Measurements from ENCODE around the gene RAB12. TPM values are rescaled to one million over a fixed set of nuclear protein-coding genes. Genes with fewer than 3 reads are reported as not detected.
"Not testable (repeated sequence)": the region's sequence is repeated elsewhere in the genome, so short reads cannot be mapped to it uniquely, and the experiment has no call there.

RAB12 gene
- total RNA-seq, 1 experiment from 2014 or later: 24.9 TPM

DNA sequence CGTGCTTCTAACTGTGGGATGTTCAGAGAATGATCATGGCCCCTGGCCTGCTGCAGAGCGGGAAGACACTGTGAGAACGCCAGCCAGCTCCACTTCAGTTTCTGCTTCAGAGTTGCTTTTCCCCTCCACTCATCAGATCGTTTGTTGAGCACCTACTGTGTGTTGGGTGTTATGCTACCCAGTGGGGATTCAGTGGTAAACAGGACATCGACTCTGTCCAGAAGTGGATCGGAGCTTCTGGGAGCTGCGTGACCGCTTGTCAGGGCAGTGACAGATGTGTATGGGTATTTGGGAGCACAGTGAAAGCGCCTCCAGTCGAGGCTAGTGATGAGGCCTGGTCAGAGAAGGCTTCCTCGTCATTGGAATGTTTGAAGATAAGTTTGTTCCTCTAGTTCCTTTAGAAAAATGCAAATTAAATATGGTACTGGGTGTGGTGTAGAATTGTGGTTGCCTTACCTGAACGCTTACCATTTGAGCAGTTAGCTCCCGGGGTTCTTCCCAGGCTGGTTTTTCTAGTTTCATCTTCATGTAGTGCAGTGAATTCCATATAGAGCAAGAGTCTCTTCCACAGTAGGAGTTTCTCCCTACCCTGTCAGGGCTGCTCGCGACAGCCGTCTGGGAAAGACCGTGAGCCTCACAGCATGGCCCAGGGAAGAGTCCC lies 2.8 kb downstream of the RAB12 start:
- DNase-seq (ENCODE audit: low spot score): peak; percentile 9

DNA sequence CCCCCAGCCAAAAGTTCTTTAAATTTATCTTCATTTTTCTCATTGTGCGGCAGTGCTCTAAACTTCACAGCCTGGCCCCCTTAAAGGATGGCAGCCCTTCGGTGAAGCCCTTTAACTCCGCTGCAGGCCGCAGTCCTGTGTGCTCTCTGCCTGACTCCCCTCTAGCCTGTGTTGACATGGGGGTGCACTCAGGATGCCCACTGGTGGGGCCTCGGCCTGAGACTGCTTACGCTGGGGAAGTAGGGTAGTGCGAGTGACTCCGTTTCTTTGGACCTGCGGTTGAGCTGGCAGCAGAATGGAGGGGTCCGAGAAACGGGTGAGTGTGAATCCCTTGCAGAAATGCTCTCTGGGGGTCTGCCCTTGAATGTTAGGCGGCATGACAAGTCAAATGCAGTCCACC lies 5.6 kb downstream of the RAB12 start:
- no peak for DNase-seq (ENCODE audit: low spot score)

DNA sequence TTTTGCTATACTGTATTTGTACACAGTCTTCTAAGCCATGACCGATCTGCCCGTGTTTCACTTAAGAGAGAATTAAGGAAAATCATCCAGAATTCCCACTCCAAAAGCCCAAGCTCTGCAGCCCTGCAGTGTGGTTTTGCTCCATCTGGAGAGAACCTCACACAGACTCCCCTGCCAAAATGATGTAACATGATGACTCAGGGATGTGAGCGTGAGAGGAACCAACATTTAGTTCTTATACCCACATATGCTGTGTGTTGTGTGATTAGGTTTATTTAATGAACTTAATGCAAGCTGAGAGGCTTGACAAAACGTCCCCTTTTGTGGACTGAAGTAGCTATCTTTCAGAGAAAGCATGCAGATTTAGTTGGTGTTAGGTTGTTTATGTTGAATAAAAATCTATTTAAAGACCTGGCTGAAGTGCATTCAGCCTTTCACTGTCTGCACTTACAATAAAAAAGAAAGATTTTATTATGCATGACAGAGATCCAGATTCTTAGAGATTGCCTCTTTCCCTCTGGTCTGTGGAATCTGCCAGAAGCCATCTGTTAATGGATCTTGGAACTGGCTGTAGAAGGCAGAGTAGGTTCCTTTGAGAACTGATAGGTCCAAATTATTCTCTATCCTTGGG lies 6.3 kb downstream of the RAB12 start:
- no peak for DNase-seq (ENCODE audit: low spot score)

DNA sequence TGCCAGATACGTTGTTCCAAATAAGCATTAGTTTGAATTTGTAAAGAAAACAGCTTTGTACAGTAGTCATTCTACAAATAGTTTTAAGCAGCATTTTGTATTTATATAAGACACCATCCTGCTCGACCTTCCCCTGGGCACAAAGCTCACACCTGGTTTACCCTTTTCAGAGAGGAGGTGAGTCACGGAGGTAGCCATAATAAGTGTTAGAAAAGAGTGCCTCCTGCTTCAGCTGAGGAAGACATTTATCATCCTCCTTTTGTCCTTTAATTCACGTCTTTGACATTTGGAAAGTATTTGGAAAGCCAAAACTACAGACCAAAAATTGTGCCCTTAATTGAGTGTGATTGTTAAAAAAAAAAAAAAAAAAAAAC lies 6.8 kb downstream of the RAB12 start:
- DNase-seq (ENCODE audit: low spot score): no peak

DNA sequence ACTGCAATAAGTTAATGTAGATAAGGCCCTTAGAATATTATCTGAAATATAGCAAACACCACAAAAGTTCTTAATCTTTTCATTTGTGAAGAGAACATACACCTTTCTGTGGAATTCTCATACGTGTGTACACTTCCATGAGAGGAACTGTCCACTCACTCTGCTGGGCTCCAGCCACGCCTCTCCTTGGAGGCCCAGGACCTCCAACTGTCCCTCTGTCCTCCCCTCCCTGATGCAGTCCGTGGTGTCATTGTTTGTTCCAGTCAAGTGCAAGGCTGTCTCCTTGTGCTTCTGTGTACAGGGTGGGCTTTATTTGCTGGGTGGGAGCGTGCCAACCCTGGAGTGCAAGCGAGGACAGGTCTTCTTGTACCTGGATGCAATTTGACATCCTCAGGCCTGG lies 8.7 kb downstream of the RAB12 start:
- DNase-seq (ENCODE audit: low spot score): no peak

DNA sequence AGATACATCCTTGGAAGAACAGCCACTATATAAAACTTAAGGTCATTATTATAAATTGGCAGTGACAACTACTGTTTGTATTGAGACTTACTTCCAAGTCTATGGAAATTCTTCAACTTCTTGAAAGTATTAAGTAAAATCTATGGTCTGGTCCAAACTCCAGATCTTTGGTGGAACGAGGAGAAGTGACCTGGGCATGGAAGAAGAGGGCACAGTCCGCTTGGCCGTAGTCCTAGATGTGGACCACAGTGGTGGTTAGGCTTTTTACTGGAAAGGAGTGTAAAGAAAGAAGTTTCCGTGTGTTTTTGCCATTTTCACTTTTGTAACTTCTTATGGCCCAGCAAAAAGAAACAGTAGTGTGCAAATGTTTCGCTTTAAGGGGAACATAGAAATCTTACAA lies 9.8 kb downstream of the RAB12 start:
- DNase-seq (ENCODE audit: low spot score): no peak

DNA sequence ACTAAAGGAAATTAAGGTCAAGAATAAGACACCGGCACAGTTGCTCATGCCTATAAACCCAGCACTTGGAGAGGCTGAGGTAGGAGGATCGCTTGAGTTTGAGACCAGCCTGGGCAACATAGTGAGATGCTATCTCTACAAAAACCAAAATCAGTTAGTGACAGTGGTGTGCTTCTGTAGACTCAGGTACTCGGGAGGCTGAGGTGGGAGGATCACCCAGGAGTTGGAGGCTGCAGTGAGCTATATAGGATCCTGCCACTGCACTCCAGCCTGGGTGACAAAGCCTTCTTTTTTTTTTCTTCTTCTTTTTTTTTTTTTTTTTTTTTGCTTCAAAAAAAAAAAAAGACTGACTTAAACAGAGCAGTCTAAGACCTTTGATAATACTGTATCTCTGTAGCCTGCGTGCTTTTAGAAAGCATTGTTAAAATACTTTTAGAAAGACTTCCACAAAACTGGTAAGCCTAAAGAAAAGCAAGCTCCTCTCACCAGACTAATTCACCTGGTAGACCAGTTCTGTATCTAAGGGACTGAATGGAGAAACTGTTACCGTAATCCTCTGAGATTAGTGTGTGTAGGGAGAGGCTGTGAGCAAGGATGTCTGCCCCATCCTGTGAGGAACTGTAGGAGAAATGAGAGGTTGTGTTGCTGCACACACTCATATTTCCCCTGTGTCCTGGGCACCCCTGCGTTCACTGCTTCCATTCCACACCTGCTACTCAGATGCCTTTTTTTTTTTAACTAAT lies 10.8 kb downstream of the RAB12 start:
- DNase-seq (ENCODE audit: low spot score): no peak

DNA sequence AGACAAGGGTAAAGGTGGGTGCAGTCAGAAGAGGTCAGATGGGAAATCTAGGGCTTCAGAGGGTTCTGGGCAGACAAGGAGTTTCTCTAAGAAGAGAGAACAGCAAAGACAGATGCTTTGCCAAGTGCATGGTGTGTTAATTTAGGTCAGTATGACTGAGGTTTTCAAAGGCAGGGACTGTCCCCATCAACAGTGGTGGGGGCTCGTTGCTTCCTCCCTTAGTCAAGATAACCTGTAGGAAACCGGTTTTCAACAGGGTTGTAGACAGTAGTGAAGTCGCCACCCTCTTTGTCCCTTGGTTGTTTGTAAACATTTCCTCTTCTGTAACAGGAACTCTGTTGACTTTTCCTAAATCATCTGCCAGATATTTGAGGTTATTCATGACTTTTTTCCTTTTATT lies 11.6 kb downstream of the RAB12 start:
- no peak for DNase-seq (ENCODE audit: low spot score)

DNA sequence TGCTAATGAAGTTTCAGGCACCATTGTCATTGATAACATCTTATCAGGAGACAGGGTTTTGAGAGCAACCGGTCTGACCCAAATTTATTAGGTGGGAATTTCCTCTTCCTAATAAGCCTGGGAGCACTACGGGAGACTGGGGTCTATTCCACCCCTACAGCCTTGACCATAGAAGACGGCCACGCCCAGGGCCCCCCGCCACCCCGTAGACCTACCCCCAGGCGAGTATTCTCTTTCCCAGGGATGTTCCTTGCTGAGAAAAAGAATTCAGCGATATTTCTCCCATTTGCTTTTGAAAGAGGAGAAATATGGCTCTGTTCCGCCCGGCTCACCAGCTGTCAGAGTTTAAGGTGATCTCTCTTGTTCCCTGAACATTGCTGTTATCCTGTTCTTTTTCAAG lies 13.4 kb downstream of the RAB12 start:
- DNase-seq (ENCODE audit: low spot score): not testable (repeated sequence)

DNA sequence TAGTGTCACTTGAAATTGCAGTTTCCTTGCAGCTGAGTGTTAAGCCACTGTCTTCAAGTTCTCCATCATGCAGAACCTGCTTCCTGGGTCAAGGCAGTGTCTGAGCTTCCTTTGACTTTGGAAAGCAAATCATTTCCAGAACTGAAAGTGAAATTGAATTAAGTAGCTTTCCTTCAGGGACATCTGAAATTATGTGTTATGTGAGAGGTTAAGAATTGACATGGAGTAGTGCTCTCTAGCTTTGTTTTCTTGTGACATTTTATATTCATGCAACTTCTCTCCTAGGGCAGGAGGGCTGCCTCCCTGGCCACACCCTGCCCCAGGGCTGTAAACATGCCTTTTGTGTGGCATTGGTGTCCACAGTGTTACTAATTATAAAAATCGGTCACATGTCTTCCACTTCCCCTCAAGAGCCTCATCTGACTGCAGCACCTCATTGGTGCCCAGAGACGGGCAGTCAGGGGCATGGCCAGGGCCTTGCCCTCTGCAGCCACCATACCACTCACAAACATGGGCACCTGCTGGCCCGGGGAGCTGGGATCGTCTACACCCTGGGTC lies 14.4 kb downstream of the RAB12 start:
- DNase-seq (ENCODE audit: low spot score): no peak

DNA sequence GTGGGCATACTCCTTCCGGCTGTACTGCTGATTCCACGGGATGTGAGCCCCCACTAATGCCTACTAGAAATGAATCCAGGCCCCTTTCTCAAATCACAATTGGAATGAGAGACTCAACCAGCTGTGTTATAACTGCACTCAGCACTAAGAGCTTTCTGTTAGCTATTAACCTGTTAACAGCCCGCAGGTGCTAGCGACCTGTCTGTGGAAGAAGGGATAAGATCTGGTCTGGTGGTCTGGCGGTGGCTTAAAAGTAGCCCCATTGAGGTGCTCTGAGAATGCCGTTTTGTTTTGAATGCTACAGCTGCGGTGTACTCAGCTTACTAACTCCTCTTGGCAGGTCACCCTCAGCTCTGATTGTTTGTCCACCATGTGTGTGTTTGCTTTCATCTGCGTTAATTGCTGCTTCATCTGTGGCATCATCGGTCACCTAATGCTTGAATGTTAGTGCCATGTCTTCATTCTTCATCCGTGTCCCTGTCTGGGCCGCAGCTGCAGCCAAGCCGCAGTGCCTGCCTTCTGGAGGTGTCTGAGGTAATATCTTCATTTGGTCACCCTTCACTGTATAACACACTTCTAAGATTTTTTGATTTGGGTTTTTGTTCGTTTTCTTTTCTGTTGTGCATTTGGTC lies 16.3 kb downstream of the RAB12 start:
- DNase-seq (ENCODE audit: low spot score): no peak

DNA sequence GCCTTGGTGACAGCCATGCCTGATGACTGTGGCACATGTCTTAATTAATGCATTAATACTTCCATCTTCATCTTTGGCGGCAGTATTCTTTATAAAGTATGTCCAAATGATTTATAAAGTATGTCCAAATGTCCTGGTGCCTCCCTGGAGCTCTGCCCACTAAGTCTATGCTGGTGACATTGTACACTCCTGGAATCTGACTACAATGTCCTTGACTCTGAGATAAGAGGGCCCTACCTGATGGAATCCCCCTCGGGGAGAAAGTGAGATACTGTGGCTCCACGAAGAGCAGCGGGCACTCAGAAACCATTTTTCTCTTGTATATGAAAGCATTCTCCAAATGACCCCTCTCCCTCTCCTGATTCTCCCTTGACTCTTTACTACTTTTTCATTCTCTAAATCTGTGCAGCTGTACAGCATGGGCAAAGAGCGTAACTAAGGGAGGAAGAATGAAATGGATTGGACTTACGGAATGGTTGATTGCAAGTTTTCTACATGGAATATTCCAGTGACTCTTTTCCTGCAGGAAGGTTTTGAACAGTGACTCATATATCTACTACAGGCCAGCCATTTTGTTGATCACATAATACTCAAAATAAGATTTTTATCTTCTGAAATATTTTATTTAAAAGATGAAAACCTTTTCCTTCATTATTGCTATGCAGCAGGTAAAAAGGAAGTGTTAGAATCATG lies 17.3 kb downstream of the RAB12 start:
- DNase-seq (ENCODE audit: low spot score): no peak

DNA sequence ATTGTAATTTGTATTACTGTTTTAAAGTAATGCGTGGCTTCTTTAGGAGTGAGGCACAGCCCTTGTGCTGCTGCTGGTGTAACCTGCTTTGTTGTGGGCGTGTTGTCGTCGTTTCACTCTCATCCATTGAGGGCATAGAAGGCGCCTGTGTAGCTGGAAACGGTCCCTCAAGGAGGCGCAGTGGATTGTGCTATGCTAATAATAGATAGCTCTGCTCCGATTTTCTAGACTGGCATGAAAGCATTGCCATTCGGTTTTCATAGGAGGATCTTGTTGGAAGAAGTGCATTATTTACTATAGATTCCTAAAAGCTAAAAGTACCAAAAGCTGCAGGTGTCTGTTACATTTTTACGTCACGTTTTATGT lies 17.9 kb downstream of the RAB12 start:
- DNase-seq (ENCODE audit: low spot score): no peak

DNA sequence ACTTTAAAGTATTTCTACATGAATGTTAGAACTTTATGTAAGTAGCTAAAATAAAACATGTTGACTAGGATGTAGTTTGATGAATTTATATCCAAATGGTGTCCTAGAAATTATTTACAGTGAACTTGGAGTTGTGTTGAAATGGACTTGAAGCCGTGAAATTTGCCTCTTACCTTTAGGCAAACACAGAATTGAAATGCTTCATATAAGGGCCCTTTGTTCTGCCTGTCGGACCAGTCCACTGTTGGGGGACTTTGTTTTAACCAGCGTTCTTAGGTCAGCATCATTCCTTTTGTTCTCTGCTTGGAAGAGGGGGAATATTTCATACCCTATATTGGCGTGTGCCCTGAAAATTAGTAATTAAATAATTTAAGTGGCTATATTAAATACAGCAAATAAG lies 18.3 kb downstream of the RAB12 start:
- no peak for DNase-seq (ENCODE audit: low spot score)

DNA sequence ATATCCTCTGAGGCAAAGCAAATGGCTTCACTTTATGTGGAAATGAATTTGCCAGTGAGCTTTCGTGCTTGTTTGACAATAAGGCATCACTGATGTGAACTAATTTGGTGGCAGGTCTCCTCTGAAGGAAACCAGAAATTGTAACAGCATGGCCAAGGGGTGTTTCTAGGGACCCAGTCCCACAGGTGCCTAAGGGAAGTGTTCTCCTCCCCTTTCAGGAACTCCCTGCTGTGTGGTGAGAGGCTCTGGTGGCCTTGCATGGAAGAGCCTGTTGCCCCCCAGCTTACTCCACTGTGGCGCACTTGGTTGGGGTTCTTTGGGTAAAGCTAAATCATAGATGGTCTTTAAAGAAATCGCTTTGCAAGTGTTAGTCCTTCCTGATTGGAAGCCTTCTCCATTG lies 20.4 kb downstream of the RAB12 start:
- no peak for DNase-seq (ENCODE audit: low spot score)

DNA sequence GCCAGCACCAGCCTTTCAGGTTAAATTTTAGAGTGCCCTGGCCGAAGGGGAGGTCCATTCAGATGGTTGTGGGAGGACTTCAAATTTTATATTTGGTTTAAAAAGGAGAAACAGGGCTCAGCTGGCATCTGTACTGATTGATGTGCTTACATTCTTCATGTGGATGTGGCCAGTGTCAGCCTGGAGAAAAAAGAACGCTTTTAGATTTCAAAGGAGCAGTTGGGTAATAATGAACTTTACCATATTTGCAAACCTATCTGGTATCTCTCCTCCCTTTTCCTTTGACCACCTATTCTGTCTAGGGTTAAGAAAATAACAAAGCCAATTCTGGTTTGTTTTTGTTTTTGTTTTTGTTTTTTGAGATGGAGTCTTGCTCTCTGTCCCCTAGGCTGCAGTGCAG lies 21.3 kb downstream of the RAB12 start:
- no peak for DNase-seq (ENCODE audit: low spot score)

DNA sequence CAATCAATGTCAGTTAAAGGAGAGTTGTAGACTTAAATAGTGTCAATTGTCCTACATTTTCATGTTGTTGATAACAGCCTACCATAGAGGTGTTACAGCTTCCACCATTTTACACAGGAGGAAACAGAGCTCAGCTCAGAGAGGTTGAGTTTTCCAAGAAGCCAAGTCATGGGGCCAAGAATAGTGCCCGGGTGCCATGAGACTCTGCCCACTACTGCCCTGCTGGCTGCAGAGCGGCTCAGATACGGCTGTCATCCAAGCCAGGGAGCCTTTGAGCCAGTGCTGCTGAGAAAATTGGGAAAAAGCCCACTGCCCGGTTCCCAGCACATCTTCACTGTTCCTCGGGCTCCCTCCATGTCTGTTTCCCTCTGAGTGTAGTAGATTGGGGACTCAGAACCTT lies 22.0 kb downstream of the RAB12 start:
- DNase-seq (ENCODE audit: low spot score): no peak

DNA sequence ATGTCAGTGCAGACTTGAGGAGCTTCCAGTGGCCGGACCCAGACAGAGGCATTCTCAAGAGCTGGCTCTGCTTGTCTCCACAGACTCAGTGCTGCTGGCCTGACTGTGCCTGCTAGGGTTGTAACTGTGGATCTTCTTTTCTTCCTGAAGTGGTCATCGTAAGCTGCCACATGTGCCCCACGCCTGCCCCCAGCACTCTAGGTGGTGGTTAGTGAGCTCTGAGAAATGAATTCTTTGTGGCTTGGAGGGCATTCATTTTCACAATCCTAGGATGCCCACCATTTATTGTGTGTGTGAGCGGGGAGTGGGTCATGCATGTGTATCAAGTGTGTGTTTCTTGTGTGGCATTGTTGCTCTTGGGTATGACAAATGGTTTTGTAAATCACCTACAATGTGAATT lies 23.1 kb downstream of the RAB12 start:
- DNase-seq (ENCODE audit: low spot score): no peak

DNA sequence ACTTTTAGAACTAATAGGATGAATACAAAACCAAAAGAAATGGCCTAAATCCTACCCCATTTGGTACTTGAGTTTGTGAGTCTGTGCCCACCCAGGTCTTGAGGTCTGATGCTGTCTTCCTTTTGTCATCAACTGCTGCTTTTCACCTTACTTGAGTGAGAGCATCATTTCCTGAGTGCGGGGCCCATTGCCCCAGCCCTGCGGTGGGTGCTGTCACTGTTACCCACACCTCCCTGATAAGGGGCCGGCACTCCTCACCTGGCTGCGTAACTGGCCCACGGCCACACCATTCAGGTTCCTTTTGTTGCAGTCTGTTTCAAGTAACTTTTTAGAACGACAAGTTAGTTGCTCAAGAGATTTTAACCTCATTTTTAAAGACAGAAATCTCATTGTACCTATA lies 25.3 kb downstream of the RAB12 start:
- DNase-seq (ENCODE audit: low spot score): no peak

DNA sequence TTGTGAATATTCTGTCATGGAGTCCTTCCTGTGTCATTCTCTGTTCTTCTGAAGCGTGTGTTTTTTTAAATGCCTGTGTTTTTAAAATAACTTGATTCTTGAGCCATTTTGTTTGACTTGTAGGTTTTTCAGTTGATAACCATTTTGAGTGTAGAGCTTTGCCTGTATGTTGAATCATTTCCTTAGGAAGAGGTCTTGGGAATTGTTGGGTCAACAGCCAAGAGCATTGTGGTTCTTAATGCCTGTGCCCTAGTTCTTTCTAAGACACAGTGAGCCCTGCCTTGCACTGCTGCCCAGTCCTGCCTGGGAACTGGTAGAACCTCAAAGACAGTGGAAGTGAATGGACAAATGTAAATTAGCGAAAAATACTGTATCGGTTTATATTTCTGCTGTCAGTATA lies 25.9 kb downstream of the RAB12 start:
- DNase-seq (ENCODE audit: low spot score): no peak

DNA sequence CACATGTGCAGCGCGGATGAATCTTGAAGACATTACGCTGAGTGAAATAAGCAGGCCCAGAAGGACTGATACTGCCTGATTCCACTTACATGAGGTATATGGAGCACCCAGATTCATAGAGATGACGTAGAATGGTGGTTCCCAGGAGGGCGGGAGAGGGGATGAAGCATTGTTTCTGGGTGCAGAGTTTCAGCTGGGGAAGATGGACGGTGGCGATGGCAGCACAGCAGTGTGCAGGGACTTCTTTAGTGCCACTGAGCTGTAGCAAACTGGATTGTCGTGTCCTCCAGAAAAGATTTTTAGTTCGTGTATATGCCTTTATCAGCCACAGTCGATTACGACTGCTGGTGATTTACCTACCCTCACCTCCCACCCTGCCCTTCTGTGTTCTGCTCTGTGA lies 30.5 kb downstream of the RAB12 start:
- no peak for DNase-seq (ENCODE audit: low spot score)

DNA sequence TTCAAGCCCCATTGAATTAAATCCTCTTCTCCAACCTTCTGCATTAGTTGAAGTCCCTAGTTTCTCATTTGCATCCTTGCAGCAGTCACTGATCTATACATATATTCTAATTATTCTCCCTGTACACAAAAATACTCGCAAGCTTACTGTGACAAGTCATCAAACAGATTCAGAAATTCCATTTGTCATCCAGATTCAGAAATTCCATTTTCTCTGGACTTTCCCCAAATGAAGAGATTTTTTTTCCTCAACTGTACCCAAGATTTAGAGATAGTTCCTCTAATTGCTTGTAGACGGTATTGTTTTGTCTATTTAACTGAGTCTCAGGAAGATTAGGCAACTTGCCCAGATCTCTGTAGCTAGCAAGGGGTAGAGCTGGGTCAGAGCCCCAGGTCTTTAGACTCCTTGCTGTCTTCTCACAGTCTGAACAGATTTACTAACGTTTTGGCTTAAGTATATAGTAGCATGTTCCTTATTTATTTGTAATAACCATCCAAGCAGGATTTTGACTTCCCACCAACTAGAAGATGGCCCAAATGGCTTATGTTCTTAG lies 34.2 kb downstream of the RAB12 start:
- DNase-seq (ENCODE audit: low spot score): no peak

Measured in HT-29 (cell line).